GM23338 (cell line): ENCODE measurements around the gene KLK13. TPM values are rescaled to one million over a fixed set of nuclear protein-coding genes. Genes with fewer than 3 reads are reported as not detected.

Experiments used
- polyA plus RNA-seq: library from polyadenylated mRNA; unstranded; fragments of >200 nt; fragmentation: Nextera tagmentation; extraction: Ambion mirVana; gene quantifications from 2 replicates; pipeline ENCODE4 v1.2.1, GENCODE V29; 2016
- total RNA-seq: library from RNA; depleted of rRNA; stranded (reverse); fragments of >200 nt; shearing (Covaris generic); gene quantifications from 2 replicates; pipeline ENCODE4 v1.2.3, GENCODE V29; 2014; rRNA removed

KLK13 gene
- total and polyA plus RNA-seq, 2 experiments from 2014 or later = 4.5 to 5.7 TPM

Other genes starting within 250 kb of the KLK13 start
- gene KLK1, start 241.3 kb downstream of the KLK13 start, total RNA-seq = 0.31 TPM in 1 of 2 replicates, not detected in the other
- 2.4 and 3.0 TPM in 2 replicates for gene KLK1, start 241.3 kb downstream of the KLK13 start, polyA plus RNA-seq
- not detected in 2 replicates for gene KLK15, start 231.5 kb downstream of the KLK13 start, total RNA-seq
- not detected in 2 replicates for gene KLK15, start 231.5 kb downstream of the KLK13 start, polyA plus RNA-seq
- gene KLK3, start 210.2 kb downstream of the KLK13 start, total RNA-seq = not detected in 2 replicates
- 0.14 and 0.19 TPM in 2 replicates for gene KLK3, start 210.2 kb downstream of the KLK13 start, polyA plus RNA-seq
- 0.69 TPM in 1 of 2 replicates, not detected in the other for gene KLK2, start 191.7 kb downstream of the KLK13 start, total RNA-seq
- 0.18 TPM in 1 of 2 replicates, not detected in the other for gene KLK2, start 191.7 kb downstream of the KLK13 start, polyA plus RNA-seq
- gene KLK4, start 153.7 kb downstream of the KLK13 start, total RNA-seq = 0.54 and 0.76 TPM in 2 replicates
- 1.8 and 2.2 TPM in 2 replicates for gene KLK4, start 153.7 kb downstream of the KLK13 start, polyA plus RNA-seq
- gene KLK5, start 112.1 kb downstream of the KLK13 start, total RNA-seq = 0.54 and 0.66 TPM in 2 replicates
- gene KLK5, start 112.1 kb downstream of the KLK13 start, polyA plus RNA-seq = 0.77 TPM in 1 of 2 replicates, not detected in the other
- gene KLK6, start 95.5 kb downstream of the KLK13 start, total RNA-seq = 0.39 and 0.56 TPM in 2 replicates
- 0.47 and 0.56 TPM in 2 replicates for gene KLK6, start 95.5 kb downstream of the KLK13 start, polyA plus RNA-seq
- gene KLK7, start 81.2 kb downstream of the KLK13 start, total RNA-seq = 0.19 and 1.4 TPM in 2 replicates
- 1.1 and 1.5 TPM in 2 replicates for gene KLK7, start 81.2 kb downstream of the KLK13 start, polyA plus RNA-seq
- gene KLK8, start 63.5 kb downstream of the KLK13 start, total RNA-seq = 4.6 and 4.9 TPM in 2 replicates
- gene KLK8, start 63.5 kb downstream of the KLK13 start, polyA plus RNA-seq = 14.6 and 17.0 TPM in 2 replicates
- 4.9 and 6.6 TPM in 2 replicates for gene KLK10, start 45.4 kb downstream of the KLK13 start, total RNA-seq
- 6.0 and 6.1 TPM in 2 replicates for gene KLK10, start 45.4 kb downstream of the KLK13 start, polyA plus RNA-seq
- not detected in 2 replicates for gene KLK11, start 38.5 kb downstream of the KLK13 start, total RNA-seq
- 0.28 TPM in 1 of 2 replicates, not detected in the other for gene KLK11, start 38.5 kb downstream of the KLK13 start, polyA plus RNA-seq
- not detected in 2 replicates for gene KLK12, start 30.1 kb downstream of the KLK13 start, total RNA-seq
- gene KLK12, start 30.1 kb downstream of the KLK13 start, polyA plus RNA-seq = not detected in 2 replicates
- not detected in 2 replicates for gene KLK14, start 17.8 kb upstream of the KLK13 start, total RNA-seq
- gene KLK14, start 17.8 kb upstream of the KLK13 start, polyA plus RNA-seq = 0.42 and 0.52 TPM in 2 replicates
- 15.6 and 18.8 TPM in 2 replicates for gene CTU1, start 43.3 kb upstream of the KLK13 start, total RNA-seq
- 3.7 and 11.0 TPM in 2 replicates for gene CTU1, start 43.3 kb upstream of the KLK13 start, polyA plus RNA-seq
- gene SIGLEC9, start 59.8 kb upstream of the KLK13 start, total RNA-seq = not detected in 2 replicates
- not detected in 2 replicates for gene SIGLEC9, start 59.8 kb upstream of the KLK13 start, polyA plus RNA-seq
- not detected in 2 replicates for gene SIGLEC7, start 77.2 kb upstream of the KLK13 start, total RNA-seq
- not detected in 2 replicates for gene SIGLEC7, start 77.2 kb upstream of the KLK13 start, polyA plus RNA-seq
- gene CD33, start 160.0 kb upstream of the KLK13 start, total RNA-seq = 0.12 and 0.45 TPM in 2 replicates
- gene CD33, start 160.0 kb upstream of the KLK13 start, polyA plus RNA-seq = 0.30 TPM in 1 of 2 replicates, not detected in the other
- not detected in 2 replicates for gene SIGLECL1, start 186.0 kb upstream of the KLK13 start, total RNA-seq
- gene SIGLECL1, start 186.0 kb upstream of the KLK13 start, polyA plus RNA-seq = not detected in 2 replicates
- 29.1 and 29.4 TPM in 2 replicates for gene IGLON5, start 246.6 kb upstream of the KLK13 start, total RNA-seq
- gene IGLON5, start 246.6 kb upstream of the KLK13 start, polyA plus RNA-seq = 5.0 and 5.4 TPM in 2 replicates